HuH-7.5 (cell line): Measurements from ENCODE around the gene PHF2.

ENCODE experiments used
- DNase-seq: peaks from one replicate; pipeline ENCODE4 v3.0.0; 2011; ENCODE audit warnings: low spot score

The PHF2 gene

DNA sequence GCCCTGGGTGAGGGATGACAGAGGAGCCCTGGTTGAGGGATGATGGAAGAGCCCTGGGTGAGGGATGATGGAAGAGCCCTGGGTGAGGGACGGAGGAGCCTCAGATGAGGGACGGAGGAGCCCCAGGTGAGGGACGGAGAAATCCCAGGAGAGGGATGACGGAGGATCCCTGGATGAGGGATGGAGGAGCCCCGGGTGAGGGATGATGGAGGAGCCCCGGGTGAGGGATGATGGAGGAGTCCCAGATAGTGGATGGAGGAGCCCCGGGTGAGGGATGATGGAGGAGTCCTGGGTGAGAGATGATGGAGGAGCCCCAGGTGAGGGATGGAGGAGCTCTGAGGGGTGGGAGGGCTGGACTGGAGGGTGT, 10.9 kb downstream of the PHF2 start:
- no peak for DNase-seq

- DNase-seq = no peak
Observed at GRCh38 chr9:93587651-93588347, 11.4 kb downstream of the PHF2 start.

DNA sequence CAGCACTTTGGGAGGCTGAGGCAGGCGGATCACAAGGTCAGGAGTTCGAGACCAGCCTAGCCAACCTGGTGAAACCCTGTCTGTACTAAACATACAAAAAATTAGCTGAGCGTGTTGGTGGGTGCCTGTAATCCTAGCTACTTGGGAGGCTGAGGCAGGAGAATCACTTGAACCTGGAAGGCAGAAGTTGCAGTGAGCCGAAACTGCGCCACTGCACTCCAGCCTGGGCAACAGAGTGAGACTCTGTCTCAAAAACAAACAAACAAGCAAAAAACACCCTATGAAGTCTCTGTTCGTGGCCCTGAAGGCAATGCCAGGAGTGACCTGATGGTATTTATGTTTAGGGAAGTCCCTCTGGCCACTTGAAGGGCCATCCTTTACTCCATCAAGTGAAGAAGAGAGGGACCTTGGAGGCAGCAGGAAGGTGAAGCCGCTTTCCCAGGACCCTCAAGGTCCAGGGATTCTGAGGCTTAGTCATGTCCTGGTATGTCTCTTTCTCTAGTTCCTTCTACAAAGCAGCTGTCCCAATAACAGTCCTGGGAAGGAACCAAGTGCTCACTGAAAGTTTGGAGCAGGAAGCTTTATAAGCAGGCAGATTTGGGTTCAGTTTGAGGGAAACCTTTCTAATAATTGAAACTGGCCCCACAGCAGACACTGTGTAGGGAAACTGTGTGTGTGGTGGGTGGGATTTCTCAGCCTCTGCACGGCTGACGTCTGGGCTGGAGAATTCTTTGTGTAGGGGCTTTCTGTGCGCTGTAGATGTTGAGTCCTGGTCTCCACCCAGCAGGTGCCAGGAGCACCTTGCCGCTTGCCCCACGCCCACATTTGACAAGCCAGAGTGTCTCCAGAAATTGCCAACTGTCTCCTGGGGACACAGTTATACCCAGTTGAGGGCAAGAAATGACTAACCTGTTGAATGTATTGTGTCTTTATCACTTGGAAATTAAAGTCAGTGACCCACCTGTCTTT, 12.5 kb downstream of the PHF2 start:
- DNase-seq = no peak

DNA sequence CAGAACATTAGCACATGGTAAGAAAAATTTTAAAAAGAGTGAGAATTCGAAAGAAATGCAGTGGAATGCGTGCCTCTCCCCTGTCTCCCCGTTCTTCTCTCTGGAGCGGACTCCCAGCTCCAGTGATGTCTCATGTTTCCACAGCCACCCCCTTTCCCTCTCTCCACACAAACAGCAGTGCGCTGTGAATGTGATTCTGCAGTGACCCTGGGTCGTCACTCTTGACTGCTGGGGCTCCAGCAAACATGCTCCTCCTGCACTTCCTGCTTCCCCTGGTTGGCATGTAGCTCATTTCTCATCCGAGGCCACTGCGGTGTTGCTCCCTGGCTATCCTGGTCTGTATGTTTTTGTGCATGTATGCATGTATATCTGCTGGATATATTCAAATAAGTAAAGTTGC, 13.3 kb downstream of the PHF2 start:
- DNase-seq = no peak

DNA sequence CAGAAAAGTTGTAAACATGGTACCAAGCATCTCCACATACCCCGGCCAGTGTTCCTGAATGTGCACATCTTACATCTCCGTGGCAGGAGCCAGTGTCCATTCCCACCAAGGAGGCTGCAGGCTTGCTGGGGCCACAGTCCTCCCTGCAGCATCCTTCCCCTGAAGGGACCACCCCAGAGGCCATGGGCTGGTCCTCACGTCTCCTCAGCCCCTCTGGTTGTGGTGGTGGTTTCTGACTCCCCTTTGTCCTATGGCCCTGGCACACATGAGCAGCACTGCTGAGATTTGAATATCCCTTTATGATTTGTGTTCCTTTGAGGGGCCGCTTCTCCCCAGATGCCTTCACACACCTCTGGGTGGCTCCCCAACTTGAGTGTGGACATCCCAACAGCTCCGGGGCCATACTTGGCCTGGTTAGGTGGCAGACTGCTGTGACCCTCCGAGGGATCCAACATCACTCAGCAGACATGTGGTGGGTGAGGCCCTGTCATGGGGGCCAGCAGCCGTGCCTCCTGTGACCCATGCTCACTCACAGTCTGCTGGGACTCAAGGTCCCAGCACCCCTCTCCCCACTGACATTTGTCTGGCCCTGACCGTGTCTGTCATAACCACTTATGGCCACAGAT, 14.3 kb downstream of the PHF2 start:
- DNase-seq = no peak

- DNase-seq = no peak
Observed at GRCh38 chr9:93591301-93592007, 15.1 kb downstream of the PHF2 start.

- no peak for DNase-seq
Observed at GRCh38 chr9:93592008-93592642, 15.7 kb downstream of the PHF2 start.

GRCh38 chr9:93592643-93593021, 16.2 kb downstream of the PHF2 start:
- DNase-seq = no peak

- DNase-seq = no peak
Observed at GRCh38 chr9:93593144-93593658, 16.8 kb downstream of the PHF2 start.

DNA sequence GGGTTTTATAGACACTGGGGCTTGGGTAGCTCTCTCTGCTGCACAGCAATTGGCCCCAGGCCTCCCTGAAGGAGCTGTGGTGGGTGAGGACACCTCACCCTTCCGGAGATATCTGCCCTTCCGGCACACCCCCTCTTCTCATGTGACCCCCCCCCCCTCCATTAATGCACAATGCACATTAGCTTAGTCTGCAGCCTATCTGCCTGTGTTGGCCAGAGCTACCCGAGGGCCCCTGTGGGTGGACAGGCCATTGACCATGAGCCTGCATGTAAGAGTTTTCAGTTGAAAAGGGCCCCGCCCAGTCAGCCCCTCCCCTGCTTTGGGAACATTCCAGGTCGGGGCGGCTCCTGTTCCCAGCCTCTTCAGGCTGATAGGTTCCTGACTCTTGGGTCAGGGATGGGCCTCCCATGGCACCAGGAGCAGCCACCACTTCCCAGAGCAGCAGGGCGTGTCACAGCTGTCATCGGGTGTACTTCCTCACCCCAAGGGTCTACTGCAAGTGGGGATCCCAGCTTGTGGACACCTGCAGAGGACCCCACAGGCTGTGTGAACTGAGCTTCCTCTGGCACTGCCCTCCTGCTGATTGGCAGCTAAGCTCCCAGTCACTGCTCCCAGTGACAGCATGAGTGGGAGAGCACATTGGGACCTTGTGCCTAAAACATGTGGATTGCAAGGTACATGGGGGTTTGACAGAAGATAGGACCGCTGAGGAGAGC, 17.8 kb downstream of the PHF2 start:
- DNase-seq = no peak

GRCh38 chr9:93595461-93595860, 19.1 kb downstream of the PHF2 start:
- no peak for DNase-seq

DNA sequence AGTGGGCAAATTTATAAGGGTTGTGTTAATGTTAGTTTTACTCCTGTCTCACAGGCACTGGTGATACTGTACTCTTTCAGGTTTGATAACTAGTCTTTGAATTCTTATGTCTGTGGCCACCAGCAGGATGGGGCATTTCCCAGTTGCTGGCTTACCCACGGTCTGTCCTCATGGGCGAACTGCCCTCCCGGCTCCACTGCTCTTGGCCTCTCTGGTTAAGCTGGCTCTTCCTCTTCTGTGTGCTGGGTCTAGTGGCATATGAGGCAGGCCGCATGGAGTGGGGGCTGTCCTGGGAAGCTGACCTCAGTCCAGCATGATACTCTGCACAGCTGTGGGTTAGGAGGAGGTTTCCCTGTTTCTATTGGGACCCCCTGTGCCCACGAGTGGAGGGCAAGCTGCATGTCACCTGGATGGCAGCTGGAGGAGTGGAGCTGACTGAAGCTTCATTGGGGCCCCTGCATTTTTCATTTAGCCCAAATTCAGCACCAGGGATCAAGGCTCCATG, 19.5 kb downstream of the PHF2 start:
- no peak for DNase-seq

- DNase-seq = no peak
Observed at GRCh38 chr9:93596399-93596798, 20.0 kb downstream of the PHF2 start.

DNA sequence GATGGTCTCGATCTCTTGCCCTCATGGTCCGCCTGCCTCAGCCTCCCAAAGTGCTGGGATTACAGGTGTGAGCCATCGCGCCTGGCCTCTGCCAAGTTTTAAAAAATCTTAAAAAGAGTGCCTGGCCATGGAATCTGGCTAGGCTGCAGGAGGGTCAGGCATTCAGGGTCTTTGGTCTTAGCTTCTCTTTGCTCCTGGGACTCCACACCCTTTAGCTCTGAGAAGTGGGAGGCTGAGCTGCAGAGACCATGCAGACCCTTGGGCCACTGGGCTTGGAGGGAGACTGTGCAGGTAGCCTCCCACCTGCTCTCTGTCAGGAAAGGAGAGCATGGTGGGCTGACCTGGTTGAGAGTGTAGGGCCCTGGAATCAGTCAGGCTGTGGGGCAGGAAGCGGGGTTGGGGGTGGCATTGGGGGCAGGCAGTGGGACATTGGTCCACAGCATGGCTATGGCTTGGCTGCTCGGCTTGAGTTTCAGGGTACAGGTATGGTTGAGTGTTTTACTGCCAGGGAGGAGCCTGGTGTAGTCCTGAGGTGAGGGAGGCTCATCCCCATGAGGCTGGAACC, 20.8 kb downstream of the PHF2 start:
- no peak for DNase-seq

DNA sequence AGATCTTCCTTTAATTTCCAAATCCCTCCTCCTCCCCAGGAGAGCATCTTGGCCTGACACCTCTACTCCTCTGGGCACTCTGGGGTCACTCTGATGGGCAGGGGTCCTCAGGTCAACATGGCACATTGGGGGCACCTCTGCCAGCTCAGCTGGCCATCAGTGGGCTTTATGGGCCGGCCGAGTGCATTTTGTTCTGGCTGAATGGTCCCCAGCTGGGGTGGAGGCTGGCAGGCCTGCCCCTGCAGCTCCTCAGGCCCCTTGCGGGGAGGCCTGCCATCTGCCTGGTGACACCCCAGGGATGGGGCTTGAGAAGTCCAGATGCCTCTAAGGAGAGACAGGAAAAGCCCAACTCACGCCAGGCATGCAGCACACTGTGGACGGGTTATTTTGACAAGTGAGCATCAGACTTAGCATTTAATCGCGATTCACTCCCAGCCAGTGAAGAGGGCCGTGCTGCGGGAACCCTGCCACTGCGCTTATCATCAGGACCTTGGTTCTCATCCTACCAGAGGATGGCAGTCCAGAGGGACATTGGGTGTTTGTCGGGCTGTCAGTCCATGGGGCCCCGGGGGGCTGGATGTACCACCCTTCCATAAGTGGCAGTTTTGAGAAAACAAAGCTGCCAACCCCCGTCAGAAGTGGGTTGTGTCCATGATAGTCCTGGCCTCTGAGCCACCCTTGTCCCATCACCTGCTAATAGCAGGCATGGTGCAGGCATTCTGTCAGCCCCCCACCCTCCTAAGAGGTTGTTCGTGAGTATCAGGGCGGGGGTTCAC, 21.7 kb downstream of the PHF2 start:
- DNase-seq = no peak

- no peak for DNase-seq
Observed at GRCh38 chr9:93598647-93599241, 22.4 kb downstream of the PHF2 start.

- no peak for DNase-seq
Observed at GRCh38 chr9:93599571-93600403, 23.4 kb downstream of the PHF2 start.

DNA sequence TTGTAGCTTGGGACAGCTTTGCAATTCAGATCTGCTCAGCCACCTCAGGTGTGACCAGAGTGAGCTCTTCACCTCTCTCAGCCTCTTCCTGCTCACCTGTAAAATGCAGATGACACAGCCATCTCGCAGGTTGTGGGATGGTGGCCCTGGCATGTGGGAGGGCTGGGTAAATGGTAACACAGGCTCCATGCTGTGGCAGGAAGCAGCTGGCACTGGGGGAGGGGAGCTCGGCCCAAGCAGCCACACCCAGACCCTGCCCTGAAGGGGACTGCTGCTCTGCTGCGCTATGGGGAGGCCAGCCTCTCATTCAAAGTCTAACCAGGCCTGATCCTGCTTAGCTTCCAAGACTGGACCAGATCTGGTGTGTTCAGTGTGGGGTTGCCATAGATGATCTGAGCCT, 24.1 kb downstream of the PHF2 start:
- no peak for DNase-seq
